Fibroblast of lung (primary cell): Measurements from ENCODE around the gene NAPG.

ENCODE experiments used
- CTCF ChIP-seq, 2 donors: IDR thresholded peaks in 1 of 2; conservative IDR thresholded peaks in 1 of 2; 1 replicate in 1 of 2; 2 replicates in 1 of 2; pipeline ENCODE4 v1.5.1; 2011 to 2012; ENCODE audit warnings: low read length in 2 of 2, control low read depth in 1 of 2, inconsistent platforms in 1 of 2, low read depth in 1 of 2, mild to moderate bottlenecking in 1 of 2
- EZH2 ChIP-seq: IDR thresholded peaks from 2 replicates; pipeline ENCODE4 v1.5.1; 2012; ENCODE audit warnings: low read length, control low read depth, mild to moderate bottlenecking; ENCODE audit errors: missing control alignments

- no peak for TF ChIP-seq CTCF (conservative IDR thresholded peaks at IDR 0.05 in 1 of 2, IDR thresholded peaks at IDR 0.05 in 1 of 2; ENCODE audit: low read depth in 1 of 2, low read length in 2 of 2)
- no peak for TF ChIP-seq EZH2
These were observed 3.3 kb upstream of the NAPG start for GRCh38 chr18:10522574-10522973.
